GM12878 (cell line): ENCODE data around the gene CLIP1. TPM values are rescaled to one million over a fixed set of nuclear protein-coding genes. Genes with fewer than 3 reads are reported as not detected.
A peak's percentile ranks its signal among the peaks of the same experiment; 100 is the strongest.

Experiments
- ATAC-seq: fragments of 200-7000 bp; cut with Tn5 transposase; 3 replicates; pipeline ENCODE4 v1.9.1; 2020; ENCODE audit warnings: mild to moderate bottlenecking, moderate library complexity
- BruUV-seq: library from RNA; stranded (reverse); fragments of 400-500 nt; replicated peaks from 2 replicates; lab custom pipeline; 2021; lab: Mats Ljungman, UMichigan
- CTCF ChIA-PET: fragments of 300-600 bp; sonication (Branson Sonifier 250); formaldehyde crosslinking; extraction: SDS; loops from one replicate; lab custom pipeline; 2021; ENCODE audit warnings: inconsistent platforms; lab: Yijun Ruan, JAX
- POLR2A ChIA-PET: fragments of 350-600 bp; formaldehyde crosslinking; extraction: SDS; loops from one replicate; lab custom pipeline; 2021; ENCODE audit warnings: inconsistent platforms; lab: Charles Lee
- RAD21 ChIA-PET: fragments of 300-600 bp; sonication (Branson Sonifier 250); formaldehyde crosslinking; loops from one replicate; lab custom pipeline; 2023; ENCODE audit warnings: antibody characterized with exemption; ENCODE audit not compliant: unreplicated experiment; lab: Charles Lee
- SMC1A ChIA-PET: fragments of 300-600 bp; sonication (Branson Sonifier 250); formaldehyde crosslinking; loops from one replicate; lab custom pipeline; 2023; ENCODE audit not compliant: unreplicated experiment, uncharacterized antibody; lab: Charles Lee
- DNase-seq: peaks from one replicate; pipeline ENCODE4 v3.0.0-alpha.2; 2011; ENCODE audit warnings: low read depth, low spot score
- FAIRE-seq: peaks from 3 replicates; lab custom pipeline; 2011; peaks lifted over from hg19 to GRCh38; lab: Jason Lieb, UNC
- H2AFZ ChIP-seq: 2 replicates; pipeline ENCODE4 v1.6.0; 2011; ENCODE audit warnings: low read depth, low read length, control low read depth; ENCODE audit not compliant: control insufficient read depth
- H3K27ac ChIP-seq: 2 replicates; pipeline ENCODE4 v1.5.1; 2011; ENCODE audit warnings: control low read depth; ENCODE audit not compliant: control insufficient read depth, insufficient read depth
- H3K27me3 ChIP-seq, 2 experiments: replicated peaks in 1 of 2; 2 replicates each; pipeline versions ENCODE4 v1.6.0 to v1.6.1; 2011; ENCODE audit warnings: low read length in 1 of 2; ENCODE audit not compliant: control insufficient read depth in 2 of 2, insufficient read depth in 2 of 2
- H3K36me3 ChIP-seq, 2 experiments: 2 replicates each; pipeline ENCODE4 v1.5.1; 2011; ENCODE audit warnings: low read length in 1 of 2; ENCODE audit not compliant: control insufficient read depth in 2 of 2, insufficient read depth in 2 of 2
- H3K4me1 ChIP-seq: 2 replicates; pipeline ENCODE4 v1.6.1; 2011; ENCODE audit warnings: mild to moderate bottlenecking, low read length, moderate library complexity, mixed read lengths; ENCODE audit not compliant: control insufficient read depth, insufficient read depth
- H3K4me2 ChIP-seq: 2 replicates; pipeline ENCODE4 v1.6.0; 2011; ENCODE audit warnings: control low read depth; ENCODE audit not compliant: control insufficient read depth, insufficient read depth
- H3K4me3 ChIP-seq: fragments of 200-600 bp; sonication (generic); 2 replicates; pipeline ENCODE4 v1.5.1; 2016
- H3K79me2 ChIP-seq: 2 replicates; pipeline ENCODE4 v1.6.0; 2011; ENCODE audit warnings: low read length; ENCODE audit not compliant: control insufficient read depth, insufficient read depth
- H3K9ac ChIP-seq: 2 replicates; pipeline ENCODE4 v1.8.0; 2011; ENCODE audit warnings: low read length, control low read depth, mixed read lengths; ENCODE audit not compliant: control insufficient read depth, insufficient read depth
- H3K9me3 ChIP-seq: replicated peaks from 3 replicates; pipeline ENCODE4 v1.5.1; 2011; ENCODE audit warnings: mild to moderate bottlenecking, low read length; ENCODE audit not compliant: control insufficient read depth, insufficient read depth
- H4K20me1 ChIP-seq: 2 replicates; pipeline ENCODE4 v1.6.0; 2011; ENCODE audit not compliant: control insufficient read depth, insufficient read depth
- CTCF ChIP-seq, 3 experiments: IDR thresholded peaks in 2 of 3; conservative IDR thresholded peaks in 1 of 3; 2 replicates each; pipeline ENCODE4 v1.5.1; 2011; ENCODE audit warnings: low read depth in 3 of 3, low read length in 3 of 3, mild to moderate bottlenecking in 3 of 3, control low read depth in 2 of 3, moderate library complexity in 2 of 3, inconsistent platforms in 1 of 3, mixed read lengths in 1 of 3; ENCODE audit not compliant: control insufficient read depth in 2 of 3, insufficient read depth in 1 of 3; ENCODE audit errors: extremely low read depth in 1 of 3
- NR2F1 ChIP-seq: fragments of 450-650 bp; conservative IDR thresholded peaks from 2 replicates; pipeline ENCODE4 v1.6.1; 2017; ENCODE audit warnings: mild to moderate bottlenecking
- RAD21 ChIP-seq: IDR thresholded peaks from 2 replicates; pipeline ENCODE4 v1.6.1; 2011; ENCODE audit warnings: mild to moderate bottlenecking, low read depth, low read length, moderate library complexity; ENCODE audit not compliant: insufficient read depth
- RUNX3 ChIP-seq: IDR thresholded peaks from 2 replicates; pipeline ENCODE4 v1.6.1; 2012; ENCODE audit warnings: low read length, inconsistent platforms
- SUPT20H ChIP-seq: IDR thresholded peaks from 2 replicates; pipeline ENCODE4 v1.6.1; 2011; ENCODE audit warnings: low read depth, mild to moderate bottlenecking, low read length, moderate library complexity, borderline replicate concordance; ENCODE audit not compliant: control insufficient read depth
- YY1 ChIP-seq: IDR thresholded peaks from 2 replicates; pipeline ENCODE4 v1.6.1; 2011; ENCODE audit warnings: low read depth, mild to moderate bottlenecking, low read length
- WGBS: methylation state at CpG from one replicate; pipeline ENCODE4 v1.1.6; 2016; ENCODE audit warnings: low lambda C conversion rate; ENCODE audit not compliant: insufficient replicate concordance, insufficient coverage; ENCODE audit errors: missing lambda C conversion rate; 5-methylcytosine and 5-hydroxymethylcytosine counted together
- in situ Hi-C: fragments of 300-500 bp; cut with MboI; formaldehyde crosslinking; loops from 9 replicates; pipeline ENCODE4 v1.14.3; 2018; ENCODE audit warnings: mixed read lengths
- intact Hi-C: fragments of 100-400 bp; cut with micrococcal nuclease; formaldehyde crosslinking; loops from one replicate; pipeline ENCODE4 v1.14.2; 2022; ENCODE audit not compliant: unreplicated experiment
- polyA plus RNA-seq, 11 experiments: library from polyadenylated mRNA; depleted of rRNA in 4 of 11; unstranded in 6 of 11; stranded (reverse) in 5 of 11; fragments of >200 nt; fragmentation: Nextera tagmentation in 4 of 11; fragmentation: Illumina TruSeq in 1 of 11; extraction: Ambion mirVana in 4 of 11; extraction: Trizol in 1 of 11; gene quantifications; 1 replicate in 1 of 11; 2 replicates in 10 of 11; pipeline versions ENCODE4 v1.2.1 to v1.2.3, GENCODE V29; 2011 to 2016; ENCODE audit warnings: inconsistent platforms in 2 of 11, missing spikeins in 2 of 11, low read depth in 1 of 11
- total RNA-seq, 4 experiments: library from RNA; depleted of rRNA in 3 of 4; stranded (reverse); fragments of >200 nt in 3 of 4; fragmentation: Illumina TruSeq in 1 of 4; extraction: Trizol in 1 of 4; gene quantifications; 2 replicates each; pipeline versions ENCODE4 v1.2.1 to v1.2.3, GENCODE V29; 2013 to 2021
- TF ChIP-seq, protein P1 (sequence below): fragments of 450-650 bp; IDR thresholded peaks from 2 replicates; pipeline ENCODE4 v1.6.1; 2017; ENCODE audit warnings: mild to moderate bottlenecking

CLIP1 gene
- total and polyA plus RNA-seq, 10 of the 15 experiments (the other 5 are each of a cell fraction or from before 2014, with no cell fraction given): 6.0 to 45.4 (median 25.2) TPM

DNA sequence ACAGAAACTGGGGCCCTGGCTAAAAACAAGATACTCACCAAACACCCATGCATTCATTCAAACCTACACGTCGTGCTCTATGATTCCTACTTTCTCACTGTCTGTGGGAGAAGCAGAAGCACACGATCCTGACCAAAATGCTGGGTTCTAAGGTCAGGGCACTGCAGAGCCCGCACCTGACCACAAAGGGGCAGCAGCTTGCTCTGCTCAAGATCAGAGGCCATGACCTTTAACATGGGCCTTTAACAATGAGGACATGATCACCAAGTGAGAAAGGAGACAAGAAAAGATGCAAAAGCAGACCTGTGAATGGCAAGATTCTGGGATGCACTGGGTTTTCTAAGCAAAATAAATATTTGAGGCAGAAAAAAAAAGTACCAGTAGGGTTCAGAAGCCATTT, 116.1 kb downstream of the CLIP1 start:
- ATAC-seq (peak; percentile 43; the same call in 1 of the 3 replicates), FAIRE-seq (no peak)

More for the DNA sequence above, 116.1 kb downstream of the CLIP1 start:
- in situ Hi-C loops (no loop called here), intact Hi-C loops (no loop called here)
- ChIA-PET RAD21 (interaction anchor here (1.0 kb wide), 1 partner anchor 30 kb away, joined by 4 read pairs; no protein-coding TSS in a partner anchor), SMC1A (interaction anchor here (0.8 kb wide), 1 partner anchor 23 kb away, joined by 3 read pairs; no protein-coding TSS in a partner anchor), POLR2A (no interaction called here), CTCF (interaction anchor here (0.7 to 1.1 kb wide), 3 partner anchors 10 to 332 kb away, joined by 3 read pairs; no protein-coding TSS in a partner anchor)
- Histone ChIP-seq H4K20me1 (no peaks in the 10 kb centered on the region), H3K79me2 (no peaks in the 10 kb centered on the region), H3K36me3 (peaks cover 0 to 2% of the 10 kb centered on the region in 2 experiments; a peak in 3 of 4 replicates), H3K27me3 (no peaks in the 10 kb centered on the region), H3K9ac (no peak overlapping the region), H2AFZ (no peak overlapping the region), H3K4me2 (no peak overlapping the region), H3K4me1 (no peaks in the 10 kb centered on the region), H3K9me3 (no peaks in the 10 kb centered on the region), H3K27ac (no peak overlapping the region), H3K4me3 (no peak overlapping the region)
- BruUV-seq: no TSS peak
- 65% methylated on average over 4 of the region's 4 CpGs for WGBS
- TF ChIP-seq CTCF (IDR thresholded peaks at IDR 0.05 in 2 of 3, conservative IDR thresholded peaks at IDR 0.05 in 1 of 3; ENCODE audit: control insufficient read depth in 2 of 3, extremely low read depth in 1 of 3, insufficient read depth in 1 of 3, low read depth in 3 of 3, low read length in 3 of 3) (peak in 2 of 3 experiments; percentile 33 to 37; a peak in 3 of 6 replicates), RUNX3 (0 out of 2 replicates have a peak, but pooled peaks have one; percentile 9), RAD21 (0 out of 2 replicates have a peak, but pooled peaks have one; percentile 22), NR2F1 (peak; percentile 74; the same call in 1 of the 2 replicates), SUPT20H (no peak), YY1 (no peak)
- TF ChIP-seq, protein P1, sequence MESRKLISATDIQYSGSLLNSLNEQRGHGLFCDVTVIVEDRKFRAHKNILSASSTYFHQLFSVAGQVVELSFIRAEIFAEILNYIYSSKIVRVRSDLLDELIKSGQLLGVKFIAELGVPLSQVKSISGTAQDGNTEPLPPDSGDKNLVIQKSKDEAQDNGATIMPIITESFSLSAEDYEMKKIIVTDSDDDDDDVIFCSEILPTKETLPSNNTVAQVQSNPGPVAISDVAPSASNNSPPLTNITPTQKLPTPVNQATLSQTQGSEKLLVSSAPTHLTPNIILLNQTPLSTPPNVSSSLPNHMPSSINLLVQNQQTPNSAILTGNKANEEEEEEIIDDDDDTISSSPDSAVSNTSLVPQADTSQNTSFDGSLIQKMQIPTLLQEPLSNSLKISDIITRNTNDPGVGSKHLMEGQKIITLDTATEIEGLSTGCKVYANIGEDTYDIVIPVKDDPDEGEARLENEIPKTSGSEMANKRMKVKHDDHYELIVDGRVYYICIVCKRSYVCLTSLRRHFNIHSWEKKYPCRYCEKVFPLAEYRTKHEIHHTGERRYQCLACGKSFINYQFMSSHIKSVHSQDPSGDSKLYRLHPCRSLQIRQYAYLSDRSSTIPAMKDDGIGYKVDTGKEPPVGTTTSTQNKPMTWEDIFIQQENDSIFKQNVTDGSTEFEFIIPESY: no peak
- DNase-seq: no peak
